GM12801 (cell line): Measurements from ENCODE around the gene ATP6V1C2.

Experiments used
- TF ChIP-seq, protein P1 (sequence below): IDR thresholded peaks from one replicate; pipeline ENCODE4 v1.5.1; 2011; ENCODE audit warnings: control low read depth; ENCODE audit not compliant: insufficient read length; ENCODE audit errors: extremely low read depth

Gene ATP6V1C2

GRCh38 chr2:10800163-10800562, 78.7 kb downstream of the ATP6V1C2 start:
- TF ChIP-seq, protein P1, sequence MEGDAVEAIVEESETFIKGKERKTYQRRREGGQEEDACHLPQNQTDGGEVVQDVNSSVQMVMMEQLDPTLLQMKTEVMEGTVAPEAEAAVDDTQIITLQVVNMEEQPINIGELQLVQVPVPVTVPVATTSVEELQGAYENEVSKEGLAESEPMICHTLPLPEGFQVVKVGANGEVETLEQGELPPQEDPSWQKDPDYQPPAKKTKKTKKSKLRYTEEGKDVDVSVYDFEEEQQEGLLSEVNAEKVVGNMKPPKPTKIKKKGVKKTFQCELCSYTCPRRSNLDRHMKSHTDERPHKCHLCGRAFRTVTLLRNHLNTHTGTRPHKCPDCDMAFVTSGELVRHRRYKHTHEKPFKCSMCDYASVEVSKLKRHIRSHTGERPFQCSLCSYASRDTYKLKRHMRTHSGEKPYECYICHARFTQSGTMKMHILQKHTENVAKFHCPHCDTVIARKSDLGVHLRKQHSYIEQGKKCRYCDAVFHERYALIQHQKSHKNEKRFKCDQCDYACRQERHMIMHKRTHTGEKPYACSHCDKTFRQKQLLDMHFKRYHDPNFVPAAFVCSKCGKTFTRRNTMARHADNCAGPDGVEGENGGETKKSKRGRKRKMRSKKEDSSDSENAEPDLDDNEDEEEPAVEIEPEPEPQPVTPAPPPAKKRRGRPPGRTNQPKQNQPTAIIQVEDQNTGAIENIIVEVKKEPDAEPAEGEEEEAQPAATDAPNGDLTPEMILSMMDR = no peak

DNA sequence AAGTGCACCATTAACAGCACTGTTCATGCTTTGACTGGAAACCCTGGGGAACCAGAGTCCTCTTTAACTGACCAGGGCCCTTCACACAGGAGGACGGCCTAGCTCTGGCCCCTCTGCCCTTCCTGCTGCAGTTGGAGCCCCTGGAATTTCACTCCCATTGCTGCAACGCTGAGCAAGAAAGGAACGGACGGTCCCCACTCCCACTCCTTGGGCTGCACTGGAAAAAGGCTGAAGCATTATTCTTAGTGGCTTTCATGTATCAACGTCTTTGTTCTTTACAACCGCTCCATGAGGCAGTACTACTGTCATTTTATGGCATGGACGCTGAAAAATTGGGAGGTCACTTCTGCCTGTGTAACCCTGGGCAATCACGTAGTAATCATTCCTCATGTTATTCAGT, 81.2 kb downstream of the ATP6V1C2 start:
- TF ChIP-seq, protein P1 = no peak

DNA sequence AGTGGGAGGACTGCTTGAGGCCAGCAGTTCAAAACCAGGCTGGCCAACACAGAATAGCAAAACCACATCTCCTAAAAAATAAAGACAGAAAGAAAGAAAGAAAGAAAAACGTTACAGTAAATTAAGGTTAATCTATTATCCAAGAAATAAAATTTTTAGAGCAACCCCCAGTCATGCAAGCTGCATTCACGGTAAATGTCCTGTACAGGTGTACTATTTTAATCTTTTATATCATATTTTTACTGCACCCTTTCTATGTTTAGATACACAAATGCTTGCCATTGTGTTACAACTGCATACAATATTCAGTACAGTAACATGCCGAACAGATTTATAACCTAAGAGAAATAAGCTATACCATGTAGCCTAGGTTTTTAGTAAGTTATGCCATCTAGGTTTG, 85.1 kb downstream of the ATP6V1C2 start:
- TF ChIP-seq, protein P1 = no peak

- TF ChIP-seq, protein P1 = no peak
Observed at GRCh38 chr2:10810202-10811161, 89.1 kb downstream of the ATP6V1C2 start.

DNA sequence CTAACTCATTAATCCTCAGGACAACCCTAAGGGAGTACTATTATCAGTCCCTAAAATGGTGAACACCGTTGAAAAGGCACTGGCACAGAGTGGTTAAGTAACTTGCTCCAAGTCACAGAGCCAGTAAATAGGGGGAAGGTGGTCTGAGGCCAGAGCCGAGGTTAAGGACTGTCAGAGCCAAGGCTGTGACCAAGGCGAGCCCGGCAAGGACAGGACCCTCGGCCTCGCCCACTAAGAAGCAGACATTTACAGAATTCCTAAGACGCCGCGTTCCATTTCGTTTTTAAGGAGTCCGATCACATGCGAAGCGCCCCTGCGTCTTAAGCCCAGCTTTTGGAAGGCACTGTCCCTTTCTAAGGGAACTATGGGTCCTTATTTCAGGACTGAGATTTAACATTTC, 90.1 kb downstream of the ATP6V1C2 start:
- TF ChIP-seq, protein P1 = no peak

DNA sequence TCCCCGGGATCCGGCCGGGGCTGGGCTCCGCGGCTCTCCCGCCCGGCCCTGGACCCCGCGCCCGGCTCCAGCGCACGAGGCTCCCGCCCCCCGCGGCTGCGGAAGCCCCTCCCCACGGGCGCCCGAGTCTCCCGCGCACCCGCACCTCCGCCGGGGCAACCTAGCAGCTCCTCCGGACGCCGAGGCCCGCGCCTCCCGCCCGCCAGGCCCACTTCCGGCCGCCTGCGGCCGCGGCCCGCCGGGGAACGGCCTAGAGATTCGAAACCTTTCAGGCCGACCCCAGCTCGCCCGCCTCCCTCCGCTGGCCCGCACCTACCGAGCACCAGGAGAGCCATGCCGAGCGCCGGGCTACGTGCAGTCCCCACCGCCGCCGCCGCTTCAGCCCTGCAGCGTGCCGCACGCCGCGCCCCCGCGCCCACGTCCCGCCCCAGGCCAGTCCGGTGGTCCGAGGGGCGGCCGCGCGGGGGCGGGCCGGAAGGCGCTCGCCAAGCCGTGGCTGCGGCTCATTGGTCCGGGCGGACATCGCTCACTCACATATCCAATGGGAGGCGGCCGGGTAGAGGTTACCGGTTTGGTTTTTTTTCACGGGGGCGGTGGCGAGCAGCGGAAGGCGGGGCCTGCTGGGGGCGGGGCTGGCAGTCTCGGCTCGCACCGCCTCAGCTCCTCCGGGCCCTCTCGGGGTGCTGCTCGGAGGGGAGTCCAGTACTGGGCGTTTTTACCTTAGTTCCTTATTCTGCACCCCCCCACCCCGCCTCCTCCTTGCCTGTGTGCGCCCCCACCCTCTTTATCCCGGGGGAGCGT, 91.1 kb downstream of the ATP6V1C2 start, which contains the start of gene PDIA6:
Gene PDIA6 (minus strand): TSS at position 424 of the 801 bp plus-strand sequence. CDS start 89 bp downstream, at position 335.
- TF ChIP-seq, protein P1 = no peak

DNA sequence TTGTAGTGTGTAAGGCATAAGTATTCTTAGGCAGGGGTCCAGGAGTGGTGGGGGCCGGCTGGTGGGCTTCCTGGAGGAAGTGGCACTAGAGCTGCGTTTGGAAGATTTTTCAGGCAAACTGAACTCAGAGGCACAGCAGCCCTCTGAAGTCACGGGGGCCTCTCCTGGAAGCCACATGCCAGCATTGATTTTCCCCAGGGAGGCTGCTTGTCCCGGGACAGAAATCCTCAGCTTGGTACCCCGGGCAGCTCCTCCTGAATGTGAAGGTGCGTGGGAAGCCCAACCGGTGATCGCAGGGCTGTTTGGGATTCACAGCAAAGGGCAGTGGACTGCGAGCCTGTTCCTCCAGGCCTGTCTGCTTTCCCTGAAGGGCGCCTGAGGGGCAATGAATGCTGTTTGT, 92.7 kb downstream of the ATP6V1C2 start:
- TF ChIP-seq, protein P1 = no peak
